ENCODE measurements around the gene PPM1D. TPM values are rescaled to one million over a fixed set of nuclear protein-coding genes. Genes with fewer than 3 reads are reported as not detected.

PPM1D gene
- total and polyA plus RNA-seq, 2 of the 13 experiments (the other 11 are each of a cell fraction or from before 2014, with no cell fraction given): 8.0 to 26.2 TPM

- peak; percentile 82; the same call in 1 of the 2 replicates for TF ChIP-seq NFE2 (CRISPR knock-in tag; IDR thresholded peaks at IDR 0.05)
- peak; percentile 77 to 83 for TF ChIP-seq MAFK (conservative IDR thresholded peaks at IDR 0.05 in 1 of 2, IDR thresholded peaks at IDR 0.05 in 1 of 2; ENCODE audit: low read length in 2 of 2)
- no peak for TF ChIP-seq ATF7 (IDR thresholded peaks at IDR 0.05)
- TF ChIP-seq ATF7 (CRISPR knock-in tag; IDR thresholded peaks at IDR 0.05): no peak
- TF ChIP-seq ZMYM2 (CRISPR knock-in tag; IDR thresholded peaks at IDR 0.05): peak; percentile 66; the same call in 1 of the 2 replicates
- no peak for TF ChIP-seq CBFB (CRISPR knock-in tag; IDR thresholded peaks at IDR 0.05)
- peak; percentile 99 for TF ChIP-seq ZSCAN31 (CRISPR knock-in tag; IDR thresholded peaks at IDR 0.05; ENCODE audit: low read depth)
- 0 out of 4 replicates have a peak, but pooled peaks of 1 of the 2 experiments have one; percentile 1 for TF ChIP-seq EP300 (IDR thresholded peaks at IDR 0.05; ENCODE audit: low read depth in 2 of 2, low read length in 2 of 2)
- no peak for TF ChIP-seq EP300 (CRISPR knock-in tag; IDR thresholded peaks at IDR 0.05; ENCODE audit: borderline replicate concordance)
- TF ChIP-seq ZBTB33 (CRISPR knock-in tag; IDR thresholded peaks at IDR 0.05): peak; percentile 40; the same call in 1 of the 2 replicates
- TF ChIP-seq ZNF251 (CRISPR knock-in tag; IDR thresholded peaks at IDR 0.05): no peak
- TF ChIP-seq ZUFSP (CRISPR knock-in tag; IDR thresholded peaks at IDR 0.05; ENCODE audit: borderline replicate concordance): no peak
- TF ChIP-seq IKZF5 (CRISPR knock-in tag; IDR thresholded peaks at IDR 0.05): no peak
- TF ChIP-seq SAFB2 (CRISPR knock-in tag; IDR thresholded peaks at IDR 0.05; ENCODE audit: borderline replicate concordance, low read depth): no peak
- TF ChIP-seq DNMT3B (CRISPR knock-in tag; conservative IDR thresholded peaks at IDR 0.05): no peak
- TF ChIP-seq MEF2D (CRISPR knock-in tag; IDR thresholded peaks at IDR 0.05): no peak
- TF ChIP-seq ZNF441 (CRISPR knock-in tag; IDR thresholded peaks at IDR 0.05; ENCODE audit: borderline replicate concordance): no peak
- TF ChIP-seq ZNF644 (CRISPR knock-in tag; IDR thresholded peaks at IDR 0.05; ENCODE audit: low read depth): peak; percentile 58; the same call in 1 of the 2 replicates
These were observed 42.2 kb upstream of the PPM1D start (continued) for GRCh38 chr17:60557805-60558204.

Data from HepG2 (cell line).